Measurements from ENCODE around the gene MCRS1. TPM values are rescaled to one million over a fixed set of nuclear protein-coding genes. Genes with fewer than 3 reads are reported as not detected.

MCRS1 gene
- total and polyA plus RNA-seq, 11 donors = 64.2 to 122 (median 87.9) TPM

GRCh38 chr12:49578471-49579112, 10.7 kb upstream of the MCRS1 start:
- DNase-seq (no peak), ATAC-seq (no peak)
- H3K27me3 ChIP-seq = no peaks in the 10 kb centered on the region
- TF ChIP-seq POLR2A (IDR thresholded peaks at IDR 0.05) (no peak), CTCF (IDR thresholded peaks at IDR 0.05) (no peak)
- H3K4me3 ChIP-seq = no peak overlapping the region
- WGBS, 4 donors = 79 to 89% (median 85%) methylated on average over 13 of the region's 13 CpGs
- peaks cover 0 to 25% (median 13%) of the 10 kb centered on the region in 9 donors for H3K36me3 ChIP-seq
- intact Hi-C loops (cut with DNase I) = loop anchor here in 1 of 10 donors (10.0 kb wide), 1 partner anchor 214 kb away; the partner anchor contains the start of gene SPATS2
- H3K9me3 ChIP-seq = no peaks in the 10 kb centered on the region
- peaks cover 0 to 41% (median 18%) of the 10 kb centered on the region in 12 donors for H3K4me1 ChIP-seq
- H3K27ac ChIP-seq = no peak overlapping the region

GRCh38 chr12:49577589-49578315, 9.8 kb upstream of the MCRS1 start:
- intact Hi-C loops (cut with DNase I) = loop anchor here in 1 of 10 donors (10.0 kb wide), 1 partner anchor 213 kb away; the partner anchor contains the start of gene SPATS2
- H3K4me1 ChIP-seq = peaks cover 0 to 32% (median 13%) of the 10 kb centered on the region in 12 donors

GRCh38 chr12:49568442-49569162, 660 bp upstream of the MCRS1 start:
- DNase-seq (no peak), ATAC-seq (no peak)
- 1 to 2% (median 2%) methylated on average over 19 of the region's 19 CpGs for WGBS, 4 donors
- peak overlapping the region; percentile 50 to 99 (median 82) for H3K4me3 ChIP-seq
- peaks cover 0 to 21% (median 15%) of the 10 kb centered on the region in 9 donors for H3K36me3 ChIP-seq
- peaks cover 0 to 56% (median 43%) of the 10 kb centered on the region in 12 donors for H3K4me1 ChIP-seq
- H3K27ac ChIP-seq = peak overlapping the region; percentile 61 to 98 (median 94)
- TF ChIP-seq CTCF (IDR thresholded peaks at IDR 0.05) (no peak), POLR2A (IDR thresholded peaks at IDR 0.05) (no peak)
- H3K9me3 ChIP-seq = no peaks in the 10 kb centered on the region
- no peaks in the 10 kb centered on the region for H3K27me3 ChIP-seq
- intact Hi-C loops (cut with DNase I) = loop anchor here in 1 of 10 donors (1.0 kb wide), 1 partner anchor 55 kb away; the partner anchor contains the start of gene PRPF40B

More at GRCh38 chr12:49577589-49578315, 9.8 kb upstream of the MCRS1 start:
- no peak overlapping the region for H3K4me3 ChIP-seq
- no peaks in the 10 kb centered on the region for H3K9me3 ChIP-seq
- H3K27ac ChIP-seq = no peak overlapping the region
- TF ChIP-seq CTCF (IDR thresholded peaks at IDR 0.05) (no peak), POLR2A (IDR thresholded peaks at IDR 0.05) (no peak)
- ATAC-seq = no peak
- peaks cover 0 to 27% (median 13%) of the 10 kb centered on the region in 9 donors for H3K36me3 ChIP-seq
- 58 to 66% (median 61%) methylated on average over 9 of the region's 9 CpGs for WGBS, 4 donors
- no peak for DNase-seq
- no peaks in the 10 kb centered on the region for H3K27me3 ChIP-seq
